Liver (tissue), 9 donors: ENCODE results near the gene ALX3. TPM values are rescaled to one million over a fixed set of nuclear protein-coding genes. Genes with fewer than 3 reads are reported as not detected.
"Not testable (repeated sequence)": the region's sequence is repeated elsewhere in the genome, so short reads cannot be mapped to it uniquely, and the experiment has no call there.

Experiments
- DNase-seq: peaks from one replicate; pipeline ENCODE4 v3.0.0-alpha.2; 2017; ENCODE audit warnings: low spot score
- H3K27ac ChIP-seq, 2 donors: one replicate each; pipeline ENCODE4 v1.7.0; 2013; ENCODE audit warnings: inconsistent platforms in 2 of 2, low read length in 2 of 2, control low read depth in 1 of 2, low read depth in 1 of 2, mild to moderate bottlenecking in 1 of 2
- H3K27me3 ChIP-seq, 4 donors: one replicate each; pipeline versions ENCODE4 v1.6.1 to v1.7.0; 2013; ENCODE audit warnings: low read length in 3 of 4, inconsistent platforms in 1 of 4, mild to moderate bottlenecking in 1 of 4, moderate library complexity in 1 of 4; ENCODE audit not compliant: control insufficient read depth in 4 of 4, insufficient read depth in 4 of 4
- H3K36me3 ChIP-seq, 4 donors: one replicate each; pipeline versions ENCODE4 v1.6.1 to v1.7.0; 2013; ENCODE audit warnings: low read length in 3 of 4, mild to moderate bottlenecking in 3 of 4, low read depth in 1 of 4, moderate library complexity in 1 of 4; ENCODE audit not compliant: control insufficient read depth in 4 of 4, insufficient read depth in 3 of 4
- H3K4me1 ChIP-seq, 4 donors: one replicate each; pipeline versions ENCODE4 v1.6.1 to v1.7.0; 2013; ENCODE audit warnings: low read length in 3 of 4, mild to moderate bottlenecking in 3 of 4, moderate library complexity in 1 of 4; ENCODE audit not compliant: control insufficient read depth in 4 of 4, insufficient read depth in 4 of 4
- H3K4me3 ChIP-seq, 3 donors: one replicate each; pipeline versions ENCODE4 v1.6.1 to v1.7.0; 2013; ENCODE audit warnings: low read length in 3 of 3, control low read depth in 1 of 3, low read depth in 1 of 3, mild to moderate bottlenecking in 1 of 3
- H3K9ac ChIP-seq, 2 donors: one replicate each; pipeline ENCODE4 v1.7.0; 2013; ENCODE audit warnings: low read length in 2 of 2, mild to moderate bottlenecking in 2 of 2, moderate library complexity in 2 of 2, control low read depth in 1 of 2, low read depth in 1 of 2
- H3K9me3 ChIP-seq, 4 donors: one replicate each; pipeline versions ENCODE4 v1.6.1 to v1.7.0; 2013; ENCODE audit warnings: low read length in 3 of 4; ENCODE audit not compliant: control insufficient read depth in 4 of 4
- EGR1 ChIP-seq, 2 donors: IDR thresholded peaks; 2 replicates each; pipeline ENCODE4 v1.6.1; 2016 to 2018; ENCODE audit warnings: antibody characterized with exemption in 2 of 2, low read depth in 2 of 2
- FOXA1 ChIP-seq: IDR thresholded peaks from 2 replicates; pipeline ENCODE4 v1.6.1; 2016; ENCODE audit warnings: antibody characterized with exemption
- FOXA2 ChIP-seq: IDR thresholded peaks from 2 replicates; pipeline ENCODE4 v1.6.1; 2016; ENCODE audit warnings: antibody characterized with exemption
- GABPA ChIP-seq, 2 donors: IDR thresholded peaks in 1 of 2; conservative IDR thresholded peaks in 1 of 2; 2 replicates each; pipeline ENCODE4 v1.6.1; 2016; ENCODE audit warnings: antibody characterized with exemption in 2 of 2, mild to moderate bottlenecking in 1 of 2, moderate library complexity in 1 of 2
- HNF4A ChIP-seq, 2 donors: conservative IDR thresholded peaks; 2 replicates each; pipeline ENCODE4 v1.6.1; 2016; ENCODE audit warnings: antibody characterized with exemption in 2 of 2, mild to moderate bottlenecking in 2 of 2
- HNF4G ChIP-seq: IDR thresholded peaks from 2 replicates; pipeline ENCODE4 v1.6.1; 2016; ENCODE audit warnings: antibody characterized with exemption
- JUND ChIP-seq, 2 donors: IDR thresholded peaks; 2 replicates each; pipeline ENCODE4 v1.6.1; 2016; ENCODE audit warnings: antibody characterized with exemption in 2 of 2
- NR2F2 ChIP-seq: IDR thresholded peaks from 2 replicates; pipeline ENCODE4 v1.6.1; 2016; ENCODE audit warnings: antibody characterized with exemption
- RAD21 ChIP-seq, 2 donors: IDR thresholded peaks; 2 replicates each; pipeline ENCODE4 v1.6.1; 2016; ENCODE audit warnings: antibody characterized with exemption in 2 of 2, mild to moderate bottlenecking in 2 of 2
- RXRA ChIP-seq, 2 donors: IDR thresholded peaks; 2 replicates each; pipeline ENCODE4 v1.6.1; 2017 to 2018; ENCODE audit warnings: antibody characterized with exemption in 2 of 2, mild to moderate bottlenecking in 1 of 2
- SP1 ChIP-seq: IDR thresholded peaks from 2 replicates; pipeline ENCODE4 v1.6.1; 2018; ENCODE audit warnings: antibody characterized with exemption, mild to moderate bottlenecking
- TAF1 ChIP-seq: conservative IDR thresholded peaks from 2 replicates; pipeline ENCODE4 v1.6.1; 2016; ENCODE audit warnings: antibody characterized with exemption, mild to moderate bottlenecking
- YY1 ChIP-seq: IDR thresholded peaks from 2 replicates; pipeline ENCODE4 v1.6.1; 2016; ENCODE audit warnings: antibody characterized with exemption, mild to moderate bottlenecking
- WGBS: extraction: QIAGEN DNeasy Blood & Tissue Kit; methylation state at CpG from one replicate; pipeline ENCODE4 v1.1.7; 2013; 5-methylcytosine and 5-hydroxymethylcytosine counted together
- polyA plus RNA-seq, 2 donors: library from polyadenylated mRNA; stranded (reverse) in 1 of 2; unstranded in 1 of 2; fragments of 200-250 nt in 1 of 2; fragments of >200 nt in 1 of 2; fragmentation: Nextera tagmentation in 1 of 2; extraction: Ambion mirVana in 1 of 2; gene quantifications; one replicate each; pipeline versions ENCODE4 v1.2.1 to v1.2.3, GENCODE V29; 2013 to 2015
- total RNA-seq, 2 donors: library from RNA; depleted of rRNA; stranded (reverse); fragments of >200 nt; gene quantifications; one replicate each; pipeline ENCODE4 v1.2.3, GENCODE V29; 2014
- TF ChIP-seq, protein P1 (sequence below): IDR thresholded peaks from 2 replicates; pipeline ENCODE4 v1.6.1; 2016; ENCODE audit warnings: antibody characterized with exemption
- TF ChIP-seq, protein P2 (sequence below): IDR thresholded peaks from 2 replicates; pipeline ENCODE4 v1.6.1; 2016; ENCODE audit warnings: antibody characterized with exemption, mild to moderate bottlenecking
- TF ChIP-seq, protein P3 (sequence below): fragments of 150-350 bp; IDR thresholded peaks from 2 replicates; pipeline ENCODE4 v1.5.1; 2017; ENCODE audit warnings: improper control_type of control experiment, low read depth, low read length; ENCODE audit not compliant: missing input control
- TF ChIP-seq, protein P4 (sequence below): IDR thresholded peaks from 2 replicates; pipeline ENCODE4 v1.6.1; 2016; ENCODE audit warnings: antibody characterized with exemption
- TF ChIP-seq, protein P5 (sequence below): IDR thresholded peaks from 2 replicates; pipeline ENCODE4 v1.6.1; 2016; ENCODE audit warnings: antibody characterized with exemption
- donor health status: healthy.
- donor health status: healthy.
- donor health status: healthy.
- donor health status: healthy.
- donor health status: healthy.

ALX3 gene
- total and polyA plus RNA-seq, 4 donors: not detected

DNA sequence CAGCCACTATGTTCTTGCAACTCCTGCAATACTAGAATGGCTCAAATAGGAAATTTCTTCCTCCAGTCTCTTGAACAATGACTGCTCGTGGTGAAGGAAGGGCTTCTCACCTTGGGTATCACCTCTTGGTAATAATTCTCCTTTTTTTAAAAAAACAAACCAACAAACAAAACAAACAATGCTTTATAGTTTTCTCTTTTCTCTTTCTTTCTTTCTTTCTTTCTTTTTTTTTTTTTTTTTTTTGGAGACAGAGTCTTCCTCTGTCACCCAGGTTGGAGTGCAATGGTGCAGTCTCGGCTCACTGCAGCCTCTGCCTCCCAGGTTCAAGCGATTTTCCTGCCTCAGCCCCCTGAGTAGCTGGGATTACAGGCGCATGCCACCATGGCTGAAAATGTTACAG lies 39.8 kb downstream of the ALX3 start:
- H3K9me3 ChIP-seq, H3K9ac ChIP-seq, H3K27me3 ChIP-seq, DNase-seq, H3K36me3 ChIP-seq: not testable (repeated sequence)
- H3K4me3 ChIP-seq: peak overlapping the region in 1 of 3 donors; percentile 3
- peaks cover 2 to 24% (median 14%) of the 10 kb centered on the region in 4 donors for H3K4me1 ChIP-seq
- H3K27ac ChIP-seq: peak overlapping the region in 1 of 2 donors; percentile 51
- 76% methylated on average over 4 of the region's 4 CpGs for WGBS

DNA sequence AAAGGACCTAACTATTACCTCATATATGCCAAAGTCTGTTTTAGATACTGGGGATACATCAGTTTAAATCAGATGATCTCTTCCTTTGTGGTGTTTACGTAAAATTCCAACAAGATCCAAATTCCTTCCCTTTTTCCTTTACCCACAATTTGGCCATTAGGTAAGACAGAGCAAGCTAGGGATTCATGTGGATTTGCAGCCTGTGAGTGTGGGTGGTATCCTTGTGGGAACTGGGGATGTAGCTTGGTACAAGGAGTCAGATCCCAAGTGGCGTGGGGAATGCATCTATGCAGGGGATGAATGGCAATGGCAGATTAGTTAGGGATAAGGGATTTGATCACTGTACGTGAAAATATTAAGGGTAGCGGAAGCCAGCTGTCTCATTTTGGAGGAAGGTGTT lies 45.9 kb downstream of the ALX3 start:
- peaks cover 8 to 54% (median 37%) of the 10 kb centered on the region in 4 donors for H3K36me3 ChIP-seq
- H3K9ac ChIP-seq: no peak overlapping the region
- WGBS: 96% methylated on average over 4 of the region's 4 CpGs
- H3K27me3 ChIP-seq: no peaks in the 10 kb centered on the region
- no peak overlapping the region for H3K27ac ChIP-seq
- H3K4me1 ChIP-seq: no peaks in the 10 kb centered on the region
- H3K9me3 ChIP-seq: no peaks in the 10 kb centered on the region
- no peak for DNase-seq
- H3K4me3 ChIP-seq: no peak overlapping the region
- TF ChIP-seq NR2F2 (no peak), EGR1 (IDR thresholded peaks at IDR 0.05; ENCODE audit: low read depth in 2 of 2) (no peak), RXRA (IDR thresholded peaks at IDR 0.05) (no peak)
- TF ChIP-seq, protein P1, sequence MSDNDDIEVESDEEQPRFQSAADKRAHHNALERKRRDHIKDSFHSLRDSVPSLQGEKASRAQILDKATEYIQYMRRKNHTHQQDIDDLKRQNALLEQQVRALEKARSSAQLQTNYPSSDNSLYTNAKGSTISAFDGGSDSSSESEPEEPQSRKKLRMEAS: no peak

DNA sequence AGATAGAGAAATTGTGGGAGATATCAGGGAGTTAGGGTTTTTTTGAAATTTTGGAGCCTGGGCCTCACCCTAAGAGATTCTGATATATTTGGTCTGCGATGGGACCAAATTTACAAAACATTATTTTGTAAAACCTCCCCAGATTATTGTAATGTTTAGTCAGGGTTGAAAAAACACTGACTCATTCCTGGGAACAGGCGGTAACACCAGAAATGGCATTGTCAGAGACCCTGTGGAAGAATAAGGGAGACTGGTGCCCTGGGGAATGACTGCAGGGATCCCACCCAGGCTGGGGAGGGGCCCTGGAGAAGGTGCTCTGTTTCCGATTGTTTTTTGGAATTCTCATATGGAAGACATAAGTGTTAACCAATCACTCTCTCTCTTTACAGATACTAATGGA lies 49.2 kb downstream of the ALX3 start:
- 94% methylated on average over 3 of the region's 3 CpGs for WGBS
- no peak overlapping the region for H3K4me3 ChIP-seq
- no peak for DNase-seq

More for the DNA sequence above, 49.2 kb downstream of the ALX3 start:
- Histone ChIP-seq H3K9ac (no peak overlapping the region), H3K27me3 (no peaks in the 10 kb centered on the region), H3K27ac (no peak overlapping the region), H3K36me3 (peaks cover 15 to 81% (median 69%) of the 10 kb centered on the region in 4 donors), H3K9me3 (no peaks in the 10 kb centered on the region), H3K4me1 (no peaks in the 10 kb centered on the region)
- TF ChIP-seq EGR1 (IDR thresholded peaks at IDR 0.05; ENCODE audit: low read depth in 2 of 2) (no peak), TAF1 (no peak), HNF4G (no peak), SP1 (no peak), FOXA1 (no peak), RXRA (IDR thresholded peaks at IDR 0.05) (no peak), HNF4A (conservative IDR thresholded peaks at IDR 0.05) (no peak), FOXA2 (no peak), NR2F2 (no peak), GABPA (IDR thresholded peaks at IDR 0.05 in 1 of 2, conservative IDR thresholded peaks at IDR 0.05 in 1 of 2) (no peak), RAD21 (IDR thresholded peaks at IDR 0.05) (no peak), YY1 (no peak), JUND (IDR thresholded peaks at IDR 0.05) (no peak)
- TF ChIP-seq, protein P2, sequence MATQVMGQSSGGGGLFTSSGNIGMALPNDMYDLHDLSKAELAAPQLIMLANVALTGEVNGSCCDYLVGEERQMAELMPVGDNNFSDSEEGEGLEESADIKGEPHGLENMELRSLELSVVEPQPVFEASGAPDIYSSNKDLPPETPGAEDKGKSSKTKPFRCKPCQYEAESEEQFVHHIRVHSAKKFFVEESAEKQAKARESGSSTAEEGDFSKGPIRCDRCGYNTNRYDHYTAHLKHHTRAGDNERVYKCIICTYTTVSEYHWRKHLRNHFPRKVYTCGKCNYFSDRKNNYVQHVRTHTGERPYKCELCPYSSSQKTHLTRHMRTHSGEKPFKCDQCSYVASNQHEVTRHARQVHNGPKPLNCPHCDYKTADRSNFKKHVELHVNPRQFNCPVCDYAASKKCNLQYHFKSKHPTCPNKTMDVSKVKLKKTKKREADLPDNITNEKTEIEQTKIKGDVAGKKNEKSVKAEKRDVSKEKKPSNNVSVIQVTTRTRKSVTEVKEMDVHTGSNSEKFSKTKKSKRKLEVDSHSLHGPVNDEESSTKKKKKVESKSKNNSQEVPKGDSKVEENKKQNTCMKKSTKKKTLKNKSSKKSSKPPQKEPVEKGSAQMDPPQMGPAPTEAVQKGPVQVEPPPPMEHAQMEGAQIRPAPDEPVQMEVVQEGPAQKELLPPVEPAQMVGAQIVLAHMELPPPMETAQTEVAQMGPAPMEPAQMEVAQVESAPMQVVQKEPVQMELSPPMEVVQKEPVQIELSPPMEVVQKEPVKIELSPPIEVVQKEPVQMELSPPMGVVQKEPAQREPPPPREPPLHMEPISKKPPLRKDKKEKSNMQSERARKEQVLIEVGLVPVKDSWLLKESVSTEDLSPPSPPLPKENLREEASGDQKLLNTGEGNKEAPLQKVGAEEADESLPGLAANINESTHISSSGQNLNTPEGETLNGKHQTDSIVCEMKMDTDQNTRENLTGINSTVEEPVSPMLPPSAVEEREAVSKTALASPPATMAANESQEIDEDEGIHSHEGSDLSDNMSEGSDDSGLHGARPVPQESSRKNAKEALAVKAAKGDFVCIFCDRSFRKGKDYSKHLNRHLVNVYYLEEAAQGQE: no peak
- TF ChIP-seq, protein P1: no peak
- TF ChIP-seq, protein P3, sequence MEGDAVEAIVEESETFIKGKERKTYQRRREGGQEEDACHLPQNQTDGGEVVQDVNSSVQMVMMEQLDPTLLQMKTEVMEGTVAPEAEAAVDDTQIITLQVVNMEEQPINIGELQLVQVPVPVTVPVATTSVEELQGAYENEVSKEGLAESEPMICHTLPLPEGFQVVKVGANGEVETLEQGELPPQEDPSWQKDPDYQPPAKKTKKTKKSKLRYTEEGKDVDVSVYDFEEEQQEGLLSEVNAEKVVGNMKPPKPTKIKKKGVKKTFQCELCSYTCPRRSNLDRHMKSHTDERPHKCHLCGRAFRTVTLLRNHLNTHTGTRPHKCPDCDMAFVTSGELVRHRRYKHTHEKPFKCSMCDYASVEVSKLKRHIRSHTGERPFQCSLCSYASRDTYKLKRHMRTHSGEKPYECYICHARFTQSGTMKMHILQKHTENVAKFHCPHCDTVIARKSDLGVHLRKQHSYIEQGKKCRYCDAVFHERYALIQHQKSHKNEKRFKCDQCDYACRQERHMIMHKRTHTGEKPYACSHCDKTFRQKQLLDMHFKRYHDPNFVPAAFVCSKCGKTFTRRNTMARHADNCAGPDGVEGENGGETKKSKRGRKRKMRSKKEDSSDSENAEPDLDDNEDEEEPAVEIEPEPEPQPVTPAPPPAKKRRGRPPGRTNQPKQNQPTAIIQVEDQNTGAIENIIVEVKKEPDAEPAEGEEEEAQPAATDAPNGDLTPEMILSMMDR: no peak
- TF ChIP-seq, protein P4, sequence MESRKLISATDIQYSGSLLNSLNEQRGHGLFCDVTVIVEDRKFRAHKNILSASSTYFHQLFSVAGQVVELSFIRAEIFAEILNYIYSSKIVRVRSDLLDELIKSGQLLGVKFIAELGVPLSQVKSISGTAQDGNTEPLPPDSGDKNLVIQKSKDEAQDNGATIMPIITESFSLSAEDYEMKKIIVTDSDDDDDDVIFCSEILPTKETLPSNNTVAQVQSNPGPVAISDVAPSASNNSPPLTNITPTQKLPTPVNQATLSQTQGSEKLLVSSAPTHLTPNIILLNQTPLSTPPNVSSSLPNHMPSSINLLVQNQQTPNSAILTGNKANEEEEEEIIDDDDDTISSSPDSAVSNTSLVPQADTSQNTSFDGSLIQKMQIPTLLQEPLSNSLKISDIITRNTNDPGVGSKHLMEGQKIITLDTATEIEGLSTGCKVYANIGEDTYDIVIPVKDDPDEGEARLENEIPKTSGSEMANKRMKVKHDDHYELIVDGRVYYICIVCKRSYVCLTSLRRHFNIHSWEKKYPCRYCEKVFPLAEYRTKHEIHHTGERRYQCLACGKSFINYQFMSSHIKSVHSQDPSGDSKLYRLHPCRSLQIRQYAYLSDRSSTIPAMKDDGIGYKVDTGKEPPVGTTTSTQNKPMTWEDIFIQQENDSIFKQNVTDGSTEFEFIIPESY: no peak
- TF ChIP-seq, protein P5, sequence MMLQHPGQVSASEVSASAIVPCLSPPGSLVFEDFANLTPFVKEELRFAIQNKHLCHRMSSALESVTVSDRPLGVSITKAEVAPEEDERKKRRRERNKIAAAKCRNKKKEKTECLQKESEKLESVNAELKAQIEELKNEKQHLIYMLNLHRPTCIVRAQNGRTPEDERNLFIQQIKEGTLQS: no peak
